Measurements from ENCODE around the gene FAM186B.

GRCh38 chr12:49645146-49646039, 40.0 kb upstream of the FAM186B start:
- TF ChIP-seq POLR2AphosphoS5 (IDR thresholded peaks at IDR 0.05), result no peak
- TF ChIP-seq, protein P1, sequence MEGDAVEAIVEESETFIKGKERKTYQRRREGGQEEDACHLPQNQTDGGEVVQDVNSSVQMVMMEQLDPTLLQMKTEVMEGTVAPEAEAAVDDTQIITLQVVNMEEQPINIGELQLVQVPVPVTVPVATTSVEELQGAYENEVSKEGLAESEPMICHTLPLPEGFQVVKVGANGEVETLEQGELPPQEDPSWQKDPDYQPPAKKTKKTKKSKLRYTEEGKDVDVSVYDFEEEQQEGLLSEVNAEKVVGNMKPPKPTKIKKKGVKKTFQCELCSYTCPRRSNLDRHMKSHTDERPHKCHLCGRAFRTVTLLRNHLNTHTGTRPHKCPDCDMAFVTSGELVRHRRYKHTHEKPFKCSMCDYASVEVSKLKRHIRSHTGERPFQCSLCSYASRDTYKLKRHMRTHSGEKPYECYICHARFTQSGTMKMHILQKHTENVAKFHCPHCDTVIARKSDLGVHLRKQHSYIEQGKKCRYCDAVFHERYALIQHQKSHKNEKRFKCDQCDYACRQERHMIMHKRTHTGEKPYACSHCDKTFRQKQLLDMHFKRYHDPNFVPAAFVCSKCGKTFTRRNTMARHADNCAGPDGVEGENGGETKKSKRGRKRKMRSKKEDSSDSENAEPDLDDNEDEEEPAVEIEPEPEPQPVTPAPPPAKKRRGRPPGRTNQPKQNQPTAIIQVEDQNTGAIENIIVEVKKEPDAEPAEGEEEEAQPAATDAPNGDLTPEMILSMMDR (IDR thresholded peaks at IDR 0.05), result no peak
